Fibroblast of peridontal ligament (primary cell): ENCODE results near the gene MEF2A.
"Not testable (repeated sequence)": the region's sequence is repeated elsewhere in the genome, so short reads cannot be mapped to it uniquely, and the experiment has no call there.

Experiments
- DNase-seq: peaks from one replicate; pipeline ENCODE4 v3.0.0-alpha.2; 2010; ENCODE audit errors: extremely low read depth

Gene MEF2A

DNA sequence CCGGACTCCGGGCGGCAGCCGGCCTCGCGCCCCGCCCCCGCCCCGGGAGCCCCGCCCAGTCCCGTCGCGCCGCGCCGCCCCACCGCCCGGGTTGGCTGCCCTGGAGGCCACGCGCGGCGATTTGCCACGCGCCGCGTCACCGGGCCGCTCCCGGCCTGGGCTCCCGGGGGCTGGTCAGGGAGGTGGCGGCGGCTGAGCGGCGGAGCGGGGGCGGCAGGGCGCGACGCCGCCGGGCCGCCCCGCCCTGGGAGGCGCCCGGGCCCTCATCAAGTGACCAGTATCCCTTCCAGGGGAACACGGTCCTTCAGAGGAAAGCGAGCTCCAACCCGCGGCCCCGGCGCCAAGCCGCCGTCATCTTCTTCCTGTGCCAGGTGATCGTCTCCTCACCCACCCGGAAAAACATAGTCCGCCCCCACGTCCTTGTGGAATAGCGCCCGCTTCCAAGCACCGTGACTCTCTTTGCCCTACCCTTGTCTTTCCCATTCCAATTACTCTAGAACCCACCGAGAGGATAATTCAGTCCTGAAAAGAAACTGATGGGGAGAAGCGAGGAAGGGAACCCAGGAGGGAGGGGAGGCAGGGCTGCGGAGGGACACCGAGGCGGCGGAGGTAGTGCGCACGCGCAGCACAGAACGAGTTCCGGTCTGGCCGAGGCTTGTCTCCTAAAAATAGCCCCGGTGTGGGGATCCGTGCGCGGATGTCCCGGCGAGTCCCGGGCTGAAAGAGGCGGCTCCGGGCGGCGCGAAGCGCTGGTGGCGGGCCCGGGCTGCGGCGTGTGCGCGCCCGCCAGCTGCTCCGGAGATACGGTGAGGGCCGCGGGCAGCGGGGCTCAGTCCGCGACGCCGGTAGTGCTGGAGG, at the start of gene MEF2A:
Gene MEF2A (plus strand): TSS at position 686 of the 858 bp plus-strand sequence. CDS start 67,136 bp downstream, outside the sequence.
- DNase-seq, result peak; percentile 94

DNA sequence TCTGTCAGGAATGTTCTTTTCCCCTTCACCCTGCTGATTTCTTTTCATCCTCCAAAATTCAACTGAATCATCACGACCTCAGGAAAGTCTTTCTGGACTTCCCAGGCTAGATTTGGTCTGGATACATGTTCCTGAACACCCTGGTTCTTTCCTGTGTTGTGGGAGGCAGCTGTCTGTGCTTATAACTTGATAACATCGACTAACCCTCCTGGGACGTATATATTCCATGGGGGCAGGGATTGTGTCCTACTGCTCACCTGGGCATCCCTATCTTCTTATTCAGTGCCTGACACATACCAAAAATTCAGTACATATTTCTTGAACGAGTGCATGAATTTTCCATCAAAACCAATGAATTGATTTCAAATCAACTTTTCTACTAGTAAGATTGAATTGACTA, 47.6 kb upstream of the MEF2A start:
- no peak for DNase-seq

DNA sequence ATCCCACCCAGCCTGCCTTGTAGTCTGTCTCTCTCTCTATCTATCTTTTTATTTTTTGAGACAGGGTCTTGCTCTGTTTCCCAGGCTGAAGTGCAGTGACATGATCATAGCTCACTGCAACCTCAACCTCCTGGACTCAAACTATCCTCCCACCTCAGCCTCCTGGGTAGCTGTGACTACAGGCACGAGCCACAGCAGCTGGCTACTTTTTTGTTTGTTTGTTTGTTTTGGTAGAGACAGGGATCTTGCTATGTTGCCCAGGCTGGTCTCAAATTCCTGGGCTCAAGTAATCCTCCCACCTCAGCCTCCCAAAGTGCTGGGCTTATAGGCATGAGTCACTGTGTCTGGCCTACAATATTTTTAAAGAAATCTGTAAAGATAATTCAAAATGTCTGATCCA, 46.4 kb upstream of the MEF2A start:
- DNase-seq, result not testable (repeated sequence)

DNA sequence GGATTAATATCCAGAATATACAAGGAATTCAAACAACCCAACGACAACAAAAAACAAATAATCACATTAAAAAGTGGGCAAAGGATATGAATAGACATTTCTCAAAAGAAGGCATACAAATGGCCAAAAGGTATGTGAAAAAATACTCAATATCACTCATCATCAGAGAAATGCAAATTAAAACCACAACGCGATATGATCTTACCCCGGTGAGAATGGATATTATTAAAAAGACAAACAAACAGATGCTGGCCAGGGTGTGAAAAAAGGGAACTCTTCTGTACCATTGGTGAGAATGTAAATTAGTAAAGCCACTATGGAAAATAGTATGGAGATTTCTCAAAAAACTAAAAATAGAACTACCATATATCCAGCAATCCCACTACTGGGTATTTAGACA, 43.5 kb upstream of the MEF2A start:
- no peak for DNase-seq

DNA sequence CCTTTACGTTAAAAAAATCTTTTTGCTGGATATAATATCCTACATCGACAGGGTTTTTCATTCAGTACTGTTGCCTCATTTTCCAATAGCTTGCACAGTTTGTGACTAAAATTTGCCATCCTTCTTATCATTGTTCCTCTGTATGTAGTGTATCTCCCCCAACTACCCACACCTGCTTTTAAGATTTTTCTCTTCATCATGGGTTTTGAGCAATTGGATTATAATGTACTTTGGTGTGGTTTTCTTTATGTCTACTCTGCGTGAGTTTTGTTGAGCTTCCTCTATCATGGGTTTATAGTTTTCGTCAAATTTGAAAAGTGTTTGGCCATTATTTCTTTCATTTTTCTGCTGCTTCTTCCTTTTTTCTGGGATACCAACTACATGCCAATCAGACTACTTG, 39.6 kb upstream of the MEF2A start:
- no peak for DNase-seq

DNA sequence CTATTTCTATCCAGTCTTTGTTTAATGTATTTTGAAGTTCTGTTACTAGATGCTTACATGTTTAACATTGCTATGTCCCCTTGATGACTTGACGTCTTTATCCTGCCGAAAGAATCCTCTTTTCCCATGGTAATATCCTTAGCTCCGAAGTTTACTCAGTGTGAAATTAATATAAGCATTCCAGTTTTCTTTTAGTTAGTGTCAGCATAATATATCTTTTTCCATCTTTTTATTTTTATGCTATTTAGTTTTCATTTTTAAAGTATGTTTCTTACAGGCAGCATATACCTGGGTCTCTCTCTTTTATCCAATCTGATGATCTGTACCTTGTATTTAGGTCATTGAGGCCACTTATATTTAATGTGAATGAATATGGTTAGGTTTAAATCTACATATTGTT, 39.1 kb upstream of the MEF2A start:
- no peak for DNase-seq

DNA sequence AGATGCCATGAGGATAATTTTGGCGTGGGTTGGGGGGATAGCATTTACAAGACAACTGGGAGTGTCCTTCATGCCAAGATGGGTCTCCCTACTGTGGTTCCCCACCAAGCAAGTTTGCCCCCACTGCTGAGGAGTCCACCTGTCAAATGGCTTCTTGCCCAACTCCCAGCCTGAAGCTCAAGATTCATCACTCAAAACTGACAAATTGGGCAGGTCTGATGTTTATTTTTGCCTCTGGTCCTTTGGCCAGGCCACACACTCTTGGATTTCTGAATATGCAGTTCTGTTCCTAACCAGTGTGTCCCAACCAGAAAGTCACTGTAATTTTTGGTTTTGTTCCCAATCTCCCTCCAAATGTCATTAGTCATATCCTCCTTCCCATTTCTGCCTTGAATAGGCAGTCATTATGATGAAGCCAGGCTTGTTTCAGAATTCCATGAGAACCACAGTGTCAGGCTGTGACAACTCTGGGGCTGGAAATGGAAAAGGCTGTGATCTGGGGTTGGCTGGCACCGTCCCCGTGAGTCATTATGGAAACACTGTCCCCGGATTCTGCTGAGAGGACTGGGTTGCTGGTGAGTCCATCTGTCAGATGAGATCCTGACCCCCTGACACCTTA, 29.3 kb upstream of the MEF2A start:
- peak; percentile 40 for DNase-seq

DNA sequence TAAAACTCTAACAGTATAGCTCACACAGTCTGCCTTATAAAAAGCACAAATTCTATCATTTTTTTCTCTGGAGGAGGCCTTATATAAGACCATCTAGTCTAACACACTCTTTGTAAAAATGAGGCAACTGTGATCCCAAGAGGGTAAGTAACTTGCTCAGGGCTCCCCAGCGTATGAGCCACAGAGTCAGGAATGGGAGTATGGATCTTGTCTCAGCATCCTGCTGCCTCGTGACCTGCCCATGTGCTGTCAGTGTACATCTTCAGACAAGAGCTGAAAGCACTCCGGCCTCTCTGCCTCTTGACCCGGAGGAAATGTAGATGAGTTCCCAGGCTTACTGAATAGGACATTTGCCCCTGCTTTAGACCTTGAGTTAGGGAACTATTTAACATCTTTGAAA, 28.4 kb upstream of the MEF2A start:
- DNase-seq, result peak; percentile 43

DNA sequence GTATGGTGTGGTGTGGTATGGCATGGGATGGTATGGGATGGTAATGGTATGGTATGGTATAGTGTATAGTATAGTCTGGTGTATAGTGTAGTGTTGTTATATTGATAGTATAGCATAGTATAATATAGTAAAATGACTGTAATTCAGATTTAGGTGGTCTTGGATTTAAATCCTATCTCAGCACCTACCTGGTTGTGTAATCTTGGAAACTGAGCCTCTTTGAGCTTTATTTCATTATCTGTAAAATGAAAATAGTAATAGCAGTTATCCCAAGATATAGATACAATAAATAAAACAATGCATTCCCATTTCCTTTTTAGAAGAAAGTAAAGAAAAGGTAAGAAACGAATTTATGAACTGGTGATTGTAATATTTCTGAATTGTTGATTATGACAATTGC, 27.5 kb upstream of the MEF2A start:
- DNase-seq, result no peak

DNA sequence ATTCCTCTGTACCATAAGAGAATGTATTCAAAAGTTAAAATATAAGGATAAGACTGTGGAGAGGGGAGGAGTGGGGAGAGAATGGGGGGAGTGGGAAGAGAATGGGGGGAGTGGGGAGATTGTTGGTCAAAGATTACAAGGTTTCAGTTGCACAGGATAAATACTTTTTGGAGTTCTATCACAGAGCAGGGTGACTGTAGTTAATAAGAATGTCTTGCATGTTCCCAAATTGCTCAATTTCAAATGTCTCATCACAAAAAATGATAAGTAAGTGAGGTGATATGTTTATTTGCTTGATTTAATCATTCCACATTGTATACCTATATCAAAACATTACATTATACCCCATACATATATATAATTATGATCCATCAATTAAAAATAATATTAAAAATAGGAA, 23.0 kb upstream of the MEF2A start:
- DNase-seq, result peak; percentile 25

DNA sequence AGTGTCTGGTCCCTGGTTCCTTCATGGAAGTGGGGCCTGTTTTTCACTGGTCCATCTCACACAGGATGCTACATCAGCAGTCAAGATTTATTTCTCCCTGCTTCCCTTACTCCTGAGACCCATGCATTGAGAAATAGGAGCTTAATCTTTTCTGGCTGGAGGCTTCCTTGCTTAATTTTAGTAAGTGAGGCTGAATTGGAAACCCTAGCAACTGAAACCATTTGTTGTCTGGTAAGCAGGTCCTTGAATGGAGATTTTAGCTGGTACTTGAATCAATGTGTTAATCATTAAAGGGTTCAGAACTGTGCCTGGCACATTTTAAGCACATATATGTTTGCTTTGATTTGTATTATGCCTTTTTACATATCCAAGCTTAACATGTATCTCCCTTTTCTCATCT, 20.2 kb upstream of the MEF2A start:
- peak; percentile 30 for DNase-seq

DNA sequence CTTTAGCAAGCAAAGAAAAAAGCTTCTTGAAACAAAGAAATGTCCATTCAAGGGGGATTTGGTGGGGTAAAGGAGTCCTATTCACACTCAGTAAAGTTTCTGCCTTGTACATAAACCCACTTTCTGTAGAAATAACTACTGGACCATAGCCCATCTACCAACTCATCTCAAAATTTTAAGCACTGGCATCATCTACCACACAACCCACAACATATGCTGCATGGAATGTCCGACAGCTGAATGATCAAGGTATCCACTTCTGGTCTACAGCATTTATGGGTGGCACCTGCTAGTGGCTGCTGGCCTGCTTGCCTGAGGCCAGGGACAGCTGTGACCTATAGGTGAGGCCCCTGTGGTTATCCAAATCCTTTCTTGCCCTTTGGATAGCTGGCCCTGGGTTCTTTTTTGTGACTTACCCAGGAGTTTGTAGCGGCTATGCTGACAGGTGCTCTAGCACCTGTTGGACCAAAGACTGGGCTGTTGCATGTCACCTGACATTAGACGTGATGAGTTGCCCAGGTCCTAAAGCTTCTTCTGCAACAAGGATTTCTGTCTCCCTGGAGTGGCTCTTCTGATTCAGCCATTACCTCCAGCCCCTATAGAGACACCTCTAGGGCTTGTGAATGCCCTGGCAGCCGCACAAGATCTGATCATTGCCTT, 19.2 kb upstream of the MEF2A start:
- no peak for DNase-seq

DNA sequence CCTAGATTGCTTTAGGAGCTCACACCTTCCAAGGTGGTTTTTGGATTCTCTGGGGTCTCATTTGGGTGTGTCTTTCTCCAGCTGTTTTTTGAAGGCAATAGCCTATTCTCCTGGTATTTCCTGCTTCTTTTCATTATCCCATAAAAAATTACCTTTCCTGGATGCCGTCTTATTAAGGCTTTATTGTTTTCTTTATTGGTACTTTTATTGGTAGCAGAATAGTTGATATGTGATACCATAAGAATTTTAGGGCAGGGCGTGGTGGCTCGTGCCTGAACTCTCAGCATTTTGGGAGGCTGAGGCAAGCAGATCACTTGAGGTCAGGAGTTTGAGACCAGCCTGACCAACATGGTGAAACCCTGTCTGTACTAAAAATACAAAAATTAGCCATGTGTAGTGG, 18.3 kb upstream of the MEF2A start:
- no peak for DNase-seq

DNA sequence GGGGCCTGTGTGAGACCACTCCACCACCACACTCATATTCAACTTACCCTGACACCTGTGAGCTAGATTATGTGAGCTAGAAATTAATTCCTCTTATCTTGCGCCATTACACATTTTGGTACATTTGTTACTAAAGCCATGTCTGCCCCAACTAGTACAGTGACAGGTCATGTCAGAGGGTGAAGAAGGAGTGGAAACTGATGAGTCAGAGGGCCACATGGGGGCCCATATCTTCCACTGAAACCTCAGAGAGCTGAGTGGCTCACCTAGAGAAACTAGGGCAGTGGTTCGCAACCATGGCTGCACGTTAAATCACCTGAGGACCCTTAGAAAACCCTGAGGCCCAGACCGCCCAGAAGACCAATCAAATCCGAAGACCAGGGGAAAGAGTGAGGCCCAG, 15.7 kb upstream of the MEF2A start:
- no peak for DNase-seq

DNA sequence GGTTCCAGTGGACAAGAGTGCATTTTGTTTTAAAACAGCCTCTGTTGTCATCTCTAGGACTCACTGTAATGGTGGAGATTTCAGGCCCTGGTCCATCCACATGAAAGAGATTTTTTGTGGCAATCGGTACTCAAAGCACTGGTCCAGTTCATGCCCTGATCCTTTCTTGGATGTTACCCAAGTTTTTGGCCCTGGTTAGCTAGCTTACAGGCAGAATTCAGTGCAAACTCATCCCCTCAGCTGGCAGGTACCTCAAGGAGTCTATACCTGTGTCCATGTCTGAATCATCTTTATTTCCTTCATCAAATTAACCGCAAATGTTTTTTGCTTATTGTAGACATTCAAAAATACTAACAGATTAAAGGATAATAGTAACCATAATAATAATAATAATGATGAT, 13.7 kb upstream of the MEF2A start:
- DNase-seq, result no peak

DNA sequence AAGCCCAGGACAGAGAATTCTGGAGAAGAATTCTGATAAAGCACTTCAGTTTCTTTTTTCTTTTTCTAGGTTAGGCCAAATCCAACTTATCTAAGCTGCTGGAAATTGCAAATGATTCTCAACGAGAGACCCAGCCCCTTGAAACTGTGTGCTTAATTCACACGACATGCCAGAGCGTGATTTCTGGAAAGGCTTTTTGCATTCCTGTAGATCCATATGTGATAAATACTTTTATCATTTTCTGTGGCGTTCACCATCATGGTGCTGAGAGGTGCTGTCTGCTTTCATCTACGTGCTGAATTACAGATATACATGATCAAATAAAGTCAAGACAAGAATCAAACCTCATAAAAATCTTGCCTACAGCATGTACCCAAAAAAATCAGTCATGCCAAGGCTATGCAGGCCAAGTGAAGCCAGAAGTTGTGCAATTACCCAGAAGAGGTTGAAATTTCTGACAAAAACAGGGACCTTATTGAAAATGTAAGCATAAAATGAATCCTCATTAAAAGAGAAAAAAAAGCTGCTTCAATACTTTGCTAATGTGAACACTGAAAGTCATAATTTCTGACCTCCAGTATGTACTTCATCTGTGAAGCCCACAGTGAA, 10.8 kb upstream of the MEF2A start:
- peak; percentile 38 for DNase-seq

DNA sequence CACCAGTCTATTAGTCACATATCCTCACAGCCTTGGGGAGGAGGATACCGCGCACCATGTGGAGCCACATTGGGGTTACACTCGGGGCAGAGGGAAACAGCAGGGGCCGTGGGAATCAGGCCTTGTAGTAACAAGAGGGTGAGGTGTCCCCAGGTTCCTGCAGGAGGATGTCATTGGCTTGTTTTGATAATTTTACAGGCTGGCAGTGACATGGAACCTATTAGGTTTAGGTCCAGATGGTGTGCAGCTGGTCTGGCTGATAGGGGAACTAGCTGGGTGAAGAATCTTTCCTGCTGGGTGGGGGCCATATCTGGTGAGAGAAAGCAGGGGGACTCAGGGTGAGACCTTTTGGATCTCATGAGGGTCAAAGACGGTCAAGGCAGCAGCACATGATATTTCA, 9.8 kb upstream of the MEF2A start:
- DNase-seq, result no peak

DNA sequence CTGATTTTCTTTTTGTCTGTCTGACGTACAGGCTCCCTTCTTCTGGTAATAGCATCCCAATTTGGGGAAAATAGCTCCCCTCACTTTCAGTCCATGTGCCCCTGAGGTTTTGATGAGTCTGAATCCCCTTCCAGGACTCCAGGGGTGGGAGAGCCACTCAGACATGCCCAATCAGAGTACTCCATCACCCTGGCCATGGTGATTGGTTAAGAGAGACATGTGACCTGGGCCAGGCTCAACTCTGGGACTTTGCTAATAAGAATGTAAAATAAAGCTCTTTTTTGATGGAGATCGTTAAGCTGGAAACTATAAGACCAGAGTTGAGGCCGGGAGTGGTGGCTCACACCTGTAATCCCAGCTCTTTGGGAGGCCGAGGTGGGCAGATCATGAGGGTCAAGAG, 9.2 kb upstream of the MEF2A start:
- DNase-seq, result no peak

DNA sequence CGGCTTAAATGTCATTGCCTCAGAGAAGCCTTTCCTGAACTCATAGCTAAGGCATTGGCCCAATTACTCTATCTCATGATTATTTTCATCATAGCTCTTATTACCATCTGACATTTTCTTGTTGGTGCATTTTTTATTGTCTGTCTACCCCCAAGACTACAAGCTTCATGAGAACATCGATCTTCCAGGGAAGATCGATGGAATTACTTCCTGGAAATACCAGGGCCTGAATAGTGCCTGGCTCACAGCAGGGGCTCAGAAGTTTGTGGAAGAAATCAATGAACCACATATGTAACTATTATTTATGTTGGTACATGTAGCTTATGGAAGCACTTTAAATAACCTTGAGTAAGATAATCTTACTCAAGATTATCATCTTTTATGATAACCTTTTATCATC, 7.7 kb upstream of the MEF2A start:
- DNase-seq, result no peak

DNA sequence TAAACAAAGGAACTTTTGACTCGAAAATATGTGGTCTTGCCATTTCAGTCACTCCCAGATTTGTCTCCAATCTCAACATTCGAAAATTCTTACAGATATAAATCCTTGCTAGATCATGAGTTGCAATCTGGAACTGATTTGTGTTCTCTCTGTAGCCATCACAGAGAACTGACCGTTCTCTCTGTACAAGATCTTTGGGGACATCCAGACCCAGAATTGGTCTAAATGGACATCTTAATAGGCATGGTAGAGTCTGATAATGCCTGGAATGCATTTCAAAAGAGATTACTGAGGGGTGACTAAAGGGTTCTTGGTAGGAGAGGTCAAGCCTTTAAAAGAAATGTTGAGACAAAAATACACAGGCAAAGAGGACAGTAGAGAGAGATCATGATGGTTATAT, 7.2 kb upstream of the MEF2A start:
- no peak for DNase-seq

DNA sequence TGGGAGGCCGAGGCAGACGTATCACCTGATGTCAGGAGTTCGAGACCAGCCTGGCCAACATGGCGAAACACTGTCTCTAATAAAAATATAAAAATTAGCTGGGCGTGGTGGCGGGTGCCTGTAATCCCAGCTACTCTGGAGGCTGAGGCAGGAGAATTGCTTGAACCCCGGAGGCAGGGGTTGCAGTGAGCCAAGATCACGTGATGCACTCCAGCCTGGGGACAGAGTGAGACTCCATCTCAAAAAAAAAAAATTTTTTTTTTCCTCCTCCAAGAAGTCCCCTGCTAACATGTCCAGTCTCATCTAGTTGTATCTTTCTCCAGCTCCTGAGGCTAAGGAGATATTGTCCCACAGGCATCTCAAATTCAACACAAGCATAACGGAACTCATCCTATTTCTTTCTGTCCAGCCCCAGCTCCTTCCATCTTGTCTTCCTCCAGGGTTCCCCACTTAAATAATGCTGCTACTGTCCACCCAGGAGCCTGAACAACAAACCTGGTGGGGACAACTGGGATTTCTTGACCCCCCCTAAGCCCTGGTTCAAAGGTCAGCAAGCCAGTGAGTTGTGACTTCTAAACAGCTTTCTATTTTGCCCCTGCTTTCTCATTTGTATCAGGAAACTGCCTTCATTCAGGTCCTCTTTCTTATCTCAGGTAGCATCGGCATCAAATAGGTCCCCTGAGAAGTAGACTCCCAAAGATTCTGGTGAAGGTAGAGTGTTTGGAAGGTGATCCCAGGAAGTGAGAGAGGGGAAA, 4.1 kb upstream of the MEF2A start:
- DNase-seq, result no peak

DNA sequence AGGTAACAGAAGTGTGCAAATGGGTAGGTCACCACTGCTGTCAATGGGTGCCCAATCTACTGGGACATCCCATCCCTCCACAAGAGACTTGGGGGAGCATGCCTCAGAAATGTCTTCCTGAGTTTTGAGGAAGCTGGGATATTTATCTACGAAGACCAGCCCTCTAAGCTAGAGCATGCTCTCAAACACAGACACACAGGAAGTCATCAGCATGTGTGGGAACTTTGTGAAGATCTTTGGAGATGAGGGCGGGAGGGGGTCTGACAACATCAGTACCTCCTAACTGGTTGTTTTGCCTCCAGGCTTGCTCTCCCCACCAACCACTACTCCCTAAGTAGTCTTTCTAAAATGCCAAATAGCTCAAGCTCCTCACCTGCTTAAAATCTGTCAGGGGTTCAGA, 3.5 kb upstream of the MEF2A start:
- DNase-seq, result no peak
